ENCODE measurements around the gene NIPBL. TPM values are rescaled to one million over a fixed set of nuclear protein-coding genes. Genes with fewer than 3 reads are reported as not detected.

The NIPBL gene
- total and polyA plus RNA-seq, 2 of the 8 experiments (the other 6 are each of a cell fraction or from before 2014, with no cell fraction given) = 21.1 to 53.5 TPM

- H2BK120ac ChIP-seq (replicated peaks; ENCODE audit: low read depth, low read length) = no peak overlapping the region
- no peak overlapping the region for H3K23ac ChIP-seq (ENCODE audit: insufficient read length)
- H4K5ac ChIP-seq (ENCODE audit: insufficient read length, low read depth, low read length) = no peak overlapping the region
- no peak overlapping the region for H3K4me3 ChIP-seq (ENCODE audit: extremely low read depth in 1 of 4, insufficient read depth in 2 of 4, low read depth in 3 of 4, low read length in 4 of 4)
- no peak overlapping the region for H2AK5ac ChIP-seq (ENCODE audit: low read depth, low read length)
- H2BK5ac ChIP-seq (ENCODE audit: low read depth, low read length) = no peak overlapping the region
- no peak overlapping the region for H2BK15ac ChIP-seq (ENCODE audit: low read length)
- H3K23me2 ChIP-seq (ENCODE audit: low read depth, low read length) = no peaks in the 10 kb centered on the region
- H3K4ac ChIP-seq (replicated peaks; ENCODE audit: insufficient read length, low read depth, low read length) = no peak overlapping the region
- no peak overlapping the region for H2BK12ac ChIP-seq (ENCODE audit: low read depth, low read length)
- no peak overlapping the region for H3K18ac ChIP-seq (ENCODE audit: extremely low read depth, low read length)
- H2AFZ ChIP-seq (ENCODE audit: low read length) = no peak overlapping the region
- peaks cover 3 to 8% of the 10 kb centered on the region in 2 experiments for H4K20me1 ChIP-seq (replicated peaks in 1 of 2; ENCODE audit: control insufficient read depth in 1 of 2, insufficient read depth in 2 of 2, low read length in 2 of 2)
- peaks cover 4 to 99% of the 10 kb centered on the region in 2 experiments for H3K79me2 ChIP-seq (ENCODE audit: control insufficient read depth in 1 of 2, insufficient read depth in 2 of 2, low read length in 2 of 2)
- H3K27me3 ChIP-seq (replicated peaks in 1 of 4; ENCODE audit: control insufficient read depth in 3 of 4, extremely low read depth in 1 of 4, insufficient read depth in 3 of 4, low read length in 3 of 4) = no peaks in the 10 kb centered on the region
- H3K27ac ChIP-seq (ENCODE audit: low read depth, low read length) = no peak overlapping the region
- WGBS, 2 experiments (ENCODE audit: extremely low coverage in 1 of 2, insufficient coverage in 1 of 2, insufficient read length in 1 of 2, insufficient replicate concordance in 2 of 2, low coverage in 1 of 2, low lambda C conversion rate in 2 of 2, missing lambda C conversion rate in 1 of 2) = 85% methylated on average over 2 of the region's 2 CpGs; no CpG with 5 or more reads in 1 of the 2 experiments
- no peaks in the 10 kb centered on the region; the same call in none of the 2 replicates for H3K79me1 ChIP-seq (ENCODE audit: low read depth, low read length)
- no peak for DNase-seq (ENCODE audit: low read depth in 1 of 2, low spot score in 2 of 2)
- H3K9ac ChIP-seq (replicated peaks in 1 of 4; ENCODE audit: extremely low read depth in 1 of 4, low read depth in 3 of 4, low read length in 3 of 4) = no peak overlapping the region
- H3K14ac ChIP-seq (ENCODE audit: insufficient read length) = no peak overlapping the region
- H3K4me1 ChIP-seq (replicated peaks in 1 of 4; ENCODE audit: control insufficient read depth in 3 of 4, insufficient read depth in 4 of 4, low read length in 3 of 4) = no peaks in the 10 kb centered on the region
- H3K36me3 ChIP-seq (ENCODE audit: control insufficient read depth in 2 of 4, insufficient read depth in 4 of 4, low read length in 3 of 4) = no peaks in the 10 kb centered on the region
- no peak overlapping the region for H4K91ac ChIP-seq (replicated peaks; ENCODE audit: insufficient read length, low read length)
- no peak overlapping the region for H2BK20ac ChIP-seq (ENCODE audit: low read length)
- H3K56ac ChIP-seq (replicated peaks; ENCODE audit: insufficient read length, low read depth, low read length) = no peak overlapping the region
- no peak overlapping the region for H4K8ac ChIP-seq (ENCODE audit: extremely low read depth, insufficient read depth, low read length)
- ChIA-PET CTCF (ENCODE audit: partially characterized antibody) (interaction anchor here (1.6 kb wide), 1 partner anchor 41 kb away, joined by 4 read pairs; no protein-coding TSS in a partner anchor), POLR2A (ENCODE audit: partially characterized antibody) (no interaction called here)
- no peak overlapping the region for H3K4me2 ChIP-seq (ENCODE audit: insufficient read depth in 1 of 2, low read depth in 2 of 2, low read length in 2 of 2)
- FAIRE-seq = no peak
- H3K9me3 ChIP-seq (ENCODE audit: insufficient read depth in 2 of 2, low read depth in 1 of 2, low read length in 1 of 2) = 0 out of 4 replicates have a peak, but pooled peaks cover 0 to 3% of the 10 kb centered on the region in 2 experiments
- no peak for TF ChIP-seq USF2 (IDR thresholded peaks at IDR 0.05; ENCODE audit: low read length)
- TF ChIP-seq, protein P1, sequence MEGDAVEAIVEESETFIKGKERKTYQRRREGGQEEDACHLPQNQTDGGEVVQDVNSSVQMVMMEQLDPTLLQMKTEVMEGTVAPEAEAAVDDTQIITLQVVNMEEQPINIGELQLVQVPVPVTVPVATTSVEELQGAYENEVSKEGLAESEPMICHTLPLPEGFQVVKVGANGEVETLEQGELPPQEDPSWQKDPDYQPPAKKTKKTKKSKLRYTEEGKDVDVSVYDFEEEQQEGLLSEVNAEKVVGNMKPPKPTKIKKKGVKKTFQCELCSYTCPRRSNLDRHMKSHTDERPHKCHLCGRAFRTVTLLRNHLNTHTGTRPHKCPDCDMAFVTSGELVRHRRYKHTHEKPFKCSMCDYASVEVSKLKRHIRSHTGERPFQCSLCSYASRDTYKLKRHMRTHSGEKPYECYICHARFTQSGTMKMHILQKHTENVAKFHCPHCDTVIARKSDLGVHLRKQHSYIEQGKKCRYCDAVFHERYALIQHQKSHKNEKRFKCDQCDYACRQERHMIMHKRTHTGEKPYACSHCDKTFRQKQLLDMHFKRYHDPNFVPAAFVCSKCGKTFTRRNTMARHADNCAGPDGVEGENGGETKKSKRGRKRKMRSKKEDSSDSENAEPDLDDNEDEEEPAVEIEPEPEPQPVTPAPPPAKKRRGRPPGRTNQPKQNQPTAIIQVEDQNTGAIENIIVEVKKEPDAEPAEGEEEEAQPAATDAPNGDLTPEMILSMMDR (IDR thresholded peaks at IDR 0.05; ENCODE audit: control extremely low read depth in 1 of 3, insufficient read depth in 1 of 3, low read depth in 1 of 3, low read length in 3 of 3) = no peak
- TF ChIP-seq SIRT6 (IDR thresholded peaks at IDR 0.05; ENCODE audit: low read length) = no peak
- TF ChIP-seq MAFK (IDR thresholded peaks at IDR 0.05; ENCODE audit: low read depth, low read length) = no peak
- TF ChIP-seq ATF3 (IDR thresholded peaks at IDR 0.05; ENCODE audit: insufficient read depth, low read depth, low read length) = no peak
- TF ChIP-seq CEBPB (IDR thresholded peaks at IDR 0.05; ENCODE audit: low read depth, low read length) = no peak
- TF ChIP-seq HDAC2 (IDR thresholded peaks at IDR 0.05; ENCODE audit: borderline replicate concordance in 1 of 2, low read depth in 2 of 2, low read length in 2 of 2) = no peak
- no peak for TF ChIP-seq NRF1 (IDR thresholded peaks at IDR 0.05; ENCODE audit: low read depth, low read length)
- TF ChIP-seq SP4 (IDR thresholded peaks at IDR 0.05; ENCODE audit: low read length) = no peak
- no peak for TF ChIP-seq CBX5 (IDR thresholded peaks at IDR 0.05; ENCODE audit: low read depth, low read length)
Observed at GRCh38 chr5:36904677-36905076, 28.1 kb downstream of the NIPBL start.

Measured in H1 (cell line).